MM.1S (cell line): ENCODE results near the gene TXNRD1.

Source experiments
- EZH2 ChIP-seq: fragments of 300-600 bp; sonication (generic); optimal IDR thresholded peaks from 2 replicates; pipeline ENCODE3; 2017; ENCODE audit warnings: low read depth, mild to moderate bottlenecking, antibody characterized with exemption, low read length, mixed read lengths
- EZH2phosphoT487 ChIP-seq: fragments of 300-600 bp; sonication (generic); IDR thresholded peaks from 2 replicates; pipeline ENCODE4 v1.6.1; 2018; ENCODE audit warnings: antibody characterized with exemption, low read length
- TF ChIP-seq, protein P1 (sequence below): fragments of 300-600 bp; sonication (generic); IDR thresholded peaks from 2 replicates; pipeline ENCODE4 v1.5.1; 2016; ENCODE audit warnings: antibody characterized with exemption, low read length, mixed read lengths

DNA sequence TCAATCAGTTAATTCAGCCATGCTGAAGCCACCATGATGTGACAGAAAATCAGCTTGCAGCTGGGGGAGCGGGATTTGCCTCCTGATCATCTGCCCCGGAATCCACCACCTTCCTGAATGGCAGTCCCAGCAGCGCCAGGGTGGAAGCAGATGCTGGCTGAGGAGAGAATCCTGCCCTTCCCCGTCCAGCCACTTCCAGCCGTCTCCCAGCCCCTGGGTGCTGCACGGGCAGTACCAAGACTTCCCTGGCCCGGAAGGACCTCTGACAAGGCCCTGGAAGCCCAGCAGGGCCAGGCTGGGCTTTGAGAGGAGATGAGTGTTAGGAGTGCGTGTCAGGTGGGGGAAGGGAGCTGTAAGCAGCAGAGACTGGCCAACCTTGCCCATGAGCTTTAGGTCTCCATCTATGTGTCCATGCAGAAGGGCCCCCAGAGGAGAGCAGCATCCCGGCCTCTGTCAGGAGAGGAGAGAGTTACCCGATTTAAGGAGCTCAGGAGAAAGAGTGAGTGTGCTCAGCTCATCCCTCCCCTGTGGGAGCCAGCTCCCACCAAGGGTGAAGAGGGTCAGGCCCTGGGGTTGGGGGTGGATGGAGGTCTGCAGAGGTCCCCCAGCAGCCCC, 157.2 kb downstream of the TXNRD1 start:
- TF ChIP-seq, protein P1, sequence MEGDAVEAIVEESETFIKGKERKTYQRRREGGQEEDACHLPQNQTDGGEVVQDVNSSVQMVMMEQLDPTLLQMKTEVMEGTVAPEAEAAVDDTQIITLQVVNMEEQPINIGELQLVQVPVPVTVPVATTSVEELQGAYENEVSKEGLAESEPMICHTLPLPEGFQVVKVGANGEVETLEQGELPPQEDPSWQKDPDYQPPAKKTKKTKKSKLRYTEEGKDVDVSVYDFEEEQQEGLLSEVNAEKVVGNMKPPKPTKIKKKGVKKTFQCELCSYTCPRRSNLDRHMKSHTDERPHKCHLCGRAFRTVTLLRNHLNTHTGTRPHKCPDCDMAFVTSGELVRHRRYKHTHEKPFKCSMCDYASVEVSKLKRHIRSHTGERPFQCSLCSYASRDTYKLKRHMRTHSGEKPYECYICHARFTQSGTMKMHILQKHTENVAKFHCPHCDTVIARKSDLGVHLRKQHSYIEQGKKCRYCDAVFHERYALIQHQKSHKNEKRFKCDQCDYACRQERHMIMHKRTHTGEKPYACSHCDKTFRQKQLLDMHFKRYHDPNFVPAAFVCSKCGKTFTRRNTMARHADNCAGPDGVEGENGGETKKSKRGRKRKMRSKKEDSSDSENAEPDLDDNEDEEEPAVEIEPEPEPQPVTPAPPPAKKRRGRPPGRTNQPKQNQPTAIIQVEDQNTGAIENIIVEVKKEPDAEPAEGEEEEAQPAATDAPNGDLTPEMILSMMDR = no peak
- no peak for TF ChIP-seq EZH2
- TF ChIP-seq EZH2phosphoT487 = no peak
